WI38 (cell line): ENCODE data around the gene CTBP1.

Experiments
- H3K4me3 ChIP-seq: 2 replicates; pipeline ENCODE4 v1.5.1; 2011; ENCODE audit warnings: low read depth, mild to moderate bottlenecking, control low read depth, low read length
- TF ChIP-seq, protein P1 (sequence below): IDR thresholded peaks from 2 replicates; pipeline ENCODE4 v1.5.1; 2012; ENCODE audit warnings: low read depth, mild to moderate bottlenecking, control low read depth, low read length

Gene CTBP1

GRCh38 chr4:1235381-1236102 is 13.4 kb downstream of the CTBP1 start:
- TF ChIP-seq, protein P1, sequence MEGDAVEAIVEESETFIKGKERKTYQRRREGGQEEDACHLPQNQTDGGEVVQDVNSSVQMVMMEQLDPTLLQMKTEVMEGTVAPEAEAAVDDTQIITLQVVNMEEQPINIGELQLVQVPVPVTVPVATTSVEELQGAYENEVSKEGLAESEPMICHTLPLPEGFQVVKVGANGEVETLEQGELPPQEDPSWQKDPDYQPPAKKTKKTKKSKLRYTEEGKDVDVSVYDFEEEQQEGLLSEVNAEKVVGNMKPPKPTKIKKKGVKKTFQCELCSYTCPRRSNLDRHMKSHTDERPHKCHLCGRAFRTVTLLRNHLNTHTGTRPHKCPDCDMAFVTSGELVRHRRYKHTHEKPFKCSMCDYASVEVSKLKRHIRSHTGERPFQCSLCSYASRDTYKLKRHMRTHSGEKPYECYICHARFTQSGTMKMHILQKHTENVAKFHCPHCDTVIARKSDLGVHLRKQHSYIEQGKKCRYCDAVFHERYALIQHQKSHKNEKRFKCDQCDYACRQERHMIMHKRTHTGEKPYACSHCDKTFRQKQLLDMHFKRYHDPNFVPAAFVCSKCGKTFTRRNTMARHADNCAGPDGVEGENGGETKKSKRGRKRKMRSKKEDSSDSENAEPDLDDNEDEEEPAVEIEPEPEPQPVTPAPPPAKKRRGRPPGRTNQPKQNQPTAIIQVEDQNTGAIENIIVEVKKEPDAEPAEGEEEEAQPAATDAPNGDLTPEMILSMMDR: no peak
- H3K4me3 ChIP-seq: no peak overlapping the region

DNA sequence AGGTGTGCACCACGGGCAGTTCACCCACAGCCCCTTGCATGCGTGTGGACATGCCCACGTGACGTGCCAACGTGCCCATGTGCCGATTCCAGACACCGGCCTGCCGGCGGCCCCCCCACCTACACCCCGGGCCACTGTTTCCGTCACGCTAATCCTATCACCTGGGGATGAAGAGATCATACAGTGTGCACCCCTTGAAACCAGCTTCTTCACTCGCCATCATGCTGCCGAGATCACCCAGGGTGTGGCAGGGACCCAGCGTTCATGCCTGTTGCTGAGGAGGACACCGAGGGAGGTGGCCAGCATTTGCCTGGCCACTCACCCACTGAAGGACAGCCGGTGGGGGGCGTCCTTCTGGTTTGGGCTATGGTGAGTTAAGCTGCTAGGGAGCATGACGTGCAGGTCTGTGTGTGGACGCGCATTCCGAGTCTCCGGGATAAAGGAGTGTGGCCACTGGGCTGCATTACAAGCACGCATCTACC is 14.1 kb downstream of the CTBP1 start:
- TF ChIP-seq, protein P1: no peak

GRCh38 chr4:1234309-1234695 is 14.6 kb downstream of the CTBP1 start:
- TF ChIP-seq, protein P1: no peak
- H3K4me3 ChIP-seq: no peak overlapping the region

More for the DNA sequence above, 14.1 kb downstream of the CTBP1 start:
- H3K4me3 ChIP-seq: no peak overlapping the region

DNA sequence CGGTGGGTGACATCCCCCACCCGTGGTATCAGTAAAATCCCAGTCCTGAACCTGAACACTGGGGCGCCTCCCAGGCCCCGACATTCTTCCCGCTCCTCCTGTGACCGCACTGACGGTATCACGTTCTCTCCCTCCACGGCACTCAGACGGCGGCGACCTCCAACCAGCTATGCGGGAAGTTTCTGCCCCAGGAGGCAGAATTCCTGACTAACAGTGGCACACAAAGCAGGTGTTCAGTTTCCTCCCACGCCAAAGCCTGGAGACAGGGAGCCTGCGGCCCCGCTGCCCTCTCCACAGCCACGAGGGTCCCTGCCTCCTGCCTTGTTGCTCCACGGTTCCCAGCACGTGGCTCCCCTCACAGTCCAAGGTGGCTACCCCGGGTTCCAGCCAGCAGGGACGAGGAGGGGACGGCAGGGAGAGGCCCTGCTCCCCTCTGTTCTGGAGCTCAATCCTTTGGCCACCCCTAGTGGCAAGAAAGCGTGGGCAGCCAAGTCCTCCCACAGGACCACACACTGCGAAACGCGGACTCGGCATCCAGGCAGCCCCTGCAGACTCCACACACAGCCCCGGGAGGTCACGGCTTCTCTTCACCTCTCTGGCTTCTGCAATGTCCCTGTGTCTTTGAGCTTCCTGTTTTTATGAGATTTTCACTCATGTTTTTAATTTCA is 15.2 kb downstream of the CTBP1 start:
- TF ChIP-seq, protein P1: peak; percentile 36

GRCh38 chr4:1232661-1233621 is 16.0 kb downstream of the CTBP1 start:
- TF ChIP-seq, protein P1: no peak
- no peak overlapping the region for H3K4me3 ChIP-seq

More for the DNA sequence above, 15.2 kb downstream of the CTBP1 start:
- H3K4me3 ChIP-seq: no peak overlapping the region

DNA sequence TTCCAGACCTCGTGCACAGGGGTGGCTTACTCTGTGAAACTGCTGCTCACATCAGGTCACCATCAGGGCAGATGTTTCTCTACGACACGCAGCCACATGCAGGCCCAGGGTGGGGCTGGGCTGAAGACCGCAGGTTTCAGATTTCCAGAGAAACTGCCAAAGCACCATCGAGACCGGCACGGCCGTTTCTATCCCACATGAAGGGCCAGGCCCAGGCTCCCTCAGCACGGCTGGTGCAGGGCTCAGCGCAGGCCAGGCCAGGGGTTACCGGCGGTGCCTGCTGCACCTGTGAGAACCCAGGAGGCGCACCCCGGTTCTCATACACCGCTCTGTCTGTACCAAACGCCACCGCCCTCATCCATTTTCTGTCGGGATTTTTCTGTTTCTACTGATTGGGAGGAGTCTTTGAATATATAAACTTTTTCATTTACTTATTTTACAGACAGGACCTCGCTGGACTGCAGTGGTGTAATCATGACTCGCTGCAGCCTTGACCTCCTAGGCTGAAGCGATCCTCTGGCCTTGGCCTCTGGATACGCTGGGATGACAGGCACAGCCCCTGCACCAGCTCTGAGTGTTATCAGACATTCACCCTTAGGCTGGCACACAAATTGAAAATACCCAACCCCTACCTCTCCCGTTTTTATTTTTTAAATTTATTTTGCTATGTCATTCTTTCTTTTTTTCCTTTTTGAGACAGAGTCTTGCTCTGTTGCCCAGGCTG is 17.1 kb downstream of the CTBP1 start:
- TF ChIP-seq, protein P1: no peak
- H3K4me3 ChIP-seq: no peak overlapping the region
